Measurements from ENCODE around the gene SF3A2.

Gene SF3A2

GRCh38 chr19:2243274-2244124 lies 6.9 kb downstream of the SF3A2 start:
- no peak for DNase-seq

- no peak for DNase-seq
Observed at GRCh38 chr19:2244125-2244411, 7.4 kb downstream of the SF3A2 start.

DNA sequence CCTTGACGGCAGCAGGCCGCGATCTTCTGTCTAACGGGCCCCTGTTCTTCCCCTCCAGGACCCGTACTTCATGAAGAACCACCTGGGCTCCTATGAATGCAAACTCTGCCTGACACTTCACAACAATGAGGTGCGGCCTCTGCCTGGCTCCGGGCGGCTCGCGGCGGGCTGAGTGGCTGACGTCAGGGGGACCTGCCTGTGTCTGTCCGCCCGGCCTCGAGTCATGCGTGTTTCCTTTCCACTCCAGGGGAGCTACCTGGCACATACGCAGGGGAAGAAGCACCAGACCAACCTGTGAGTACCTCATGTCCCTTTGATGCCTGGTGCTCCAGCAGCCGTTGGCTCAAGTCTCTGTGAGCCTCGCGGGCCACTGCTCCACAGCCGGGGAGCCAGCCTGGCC lies 7.9 kb downstream of the SF3A2 start:
- DNase-seq, result no peak

GRCh38 chr19:2245273-2245672 lies 8.6 kb downstream of the SF3A2 start:
- no peak for DNase-seq

- DNase-seq, result no peak
Observed at GRCh38 chr19:2246014-2246620, 9.5 kb downstream of the SF3A2 start.

- DNase-seq, result no peak
Observed at GRCh38 chr19:2246801-2247361, 10.3 kb downstream of the SF3A2 start.

DNA sequence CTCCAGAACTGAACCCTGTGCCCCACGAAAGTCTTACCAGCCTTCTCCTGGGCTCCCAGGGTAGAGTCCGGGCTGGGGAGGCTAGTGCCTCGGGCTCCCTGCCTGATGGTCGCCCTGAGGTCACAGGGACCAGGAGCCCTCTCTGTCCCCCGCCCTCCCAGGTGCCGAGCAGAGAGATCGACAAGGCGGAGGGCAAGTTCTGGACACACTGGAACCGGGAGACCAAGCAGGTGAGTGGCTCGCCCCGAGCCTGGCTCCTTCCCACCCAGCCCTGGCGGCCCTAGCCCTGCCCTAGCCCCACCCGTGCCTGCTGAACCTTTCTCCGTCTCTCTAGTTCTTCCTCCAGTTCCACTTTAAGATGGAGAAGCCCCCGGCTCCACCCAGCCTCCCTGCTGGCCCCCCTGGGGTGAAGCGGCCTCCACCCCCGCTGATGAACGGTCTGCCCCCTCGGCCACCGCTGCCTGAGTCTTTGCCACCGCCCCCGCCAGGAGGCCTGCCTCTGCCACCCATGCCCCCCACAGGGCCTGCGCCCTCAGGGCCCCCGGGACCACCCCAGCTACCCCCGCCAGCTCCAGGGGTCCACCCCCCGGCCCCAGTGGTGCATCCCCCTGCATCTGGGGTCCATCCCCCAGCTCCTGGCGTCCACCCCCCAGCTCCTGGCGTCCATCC lies 10.9 kb downstream of the SF3A2 start:
- no peak for DNase-seq

- DNase-seq, result peak; percentile 58
Observed at GRCh38 chr19:2248136-2249009, 11.7 kb downstream of the SF3A2 start.

GRCh38 chr19:2249010-2249866 lies 12.6 kb downstream of the SF3A2 start, which contains the start of gene AMH:
TSS of gene AMH (plus strand) at chr19:2249323. CDS start at chr19:2249333, 10 bp downstream.
- no peak for DNase-seq

DNA sequence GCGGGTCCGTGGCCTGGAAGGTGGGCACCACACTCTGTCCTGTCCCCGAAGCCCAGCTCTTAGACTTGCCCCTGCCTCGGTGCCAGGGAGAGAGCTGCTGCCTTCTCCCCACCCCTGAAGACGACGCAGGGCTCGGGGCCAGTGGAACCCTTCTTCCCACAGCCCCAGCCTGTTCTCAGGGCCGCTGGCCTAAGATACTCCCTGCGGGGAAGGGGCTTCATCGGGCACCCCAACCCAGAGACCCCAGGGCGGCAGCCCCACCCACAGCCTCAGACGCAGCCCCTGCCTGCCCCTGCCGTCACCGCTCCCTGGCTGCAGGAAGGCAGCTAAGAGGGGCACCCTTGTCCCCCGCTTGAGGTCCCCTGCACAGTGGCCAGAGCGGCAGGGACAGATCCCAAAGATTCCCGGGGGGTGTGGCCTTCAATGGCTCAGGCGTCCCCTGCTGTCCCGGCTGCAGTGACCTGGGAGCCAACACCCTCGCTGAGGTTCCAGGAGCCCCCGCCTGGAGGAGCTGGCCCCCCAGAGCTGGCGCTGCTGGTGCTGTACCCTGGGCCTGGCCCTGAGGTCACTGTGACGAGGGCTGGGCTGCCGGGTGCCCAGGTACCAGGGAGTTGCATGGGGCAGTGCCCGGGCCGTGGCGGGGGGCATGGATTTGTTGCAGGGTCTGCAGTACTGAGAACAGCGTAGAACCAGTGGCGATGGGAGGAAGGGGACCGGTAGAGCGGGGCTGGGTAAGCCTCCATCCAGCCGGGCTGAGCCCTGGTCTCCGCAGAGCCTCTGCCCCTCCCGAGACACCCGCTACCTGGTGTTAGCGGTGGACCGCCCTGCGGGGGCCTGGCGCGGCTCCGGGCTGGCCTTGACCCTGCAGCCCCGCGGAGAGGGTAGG lies 13.5 kb downstream of the SF3A2 start:
- DNase-seq, result no peak

GRCh38 chr19:2250766-2251105 lies 14.1 kb downstream of the SF3A2 start:
- DNase-seq, result no peak

DNA sequence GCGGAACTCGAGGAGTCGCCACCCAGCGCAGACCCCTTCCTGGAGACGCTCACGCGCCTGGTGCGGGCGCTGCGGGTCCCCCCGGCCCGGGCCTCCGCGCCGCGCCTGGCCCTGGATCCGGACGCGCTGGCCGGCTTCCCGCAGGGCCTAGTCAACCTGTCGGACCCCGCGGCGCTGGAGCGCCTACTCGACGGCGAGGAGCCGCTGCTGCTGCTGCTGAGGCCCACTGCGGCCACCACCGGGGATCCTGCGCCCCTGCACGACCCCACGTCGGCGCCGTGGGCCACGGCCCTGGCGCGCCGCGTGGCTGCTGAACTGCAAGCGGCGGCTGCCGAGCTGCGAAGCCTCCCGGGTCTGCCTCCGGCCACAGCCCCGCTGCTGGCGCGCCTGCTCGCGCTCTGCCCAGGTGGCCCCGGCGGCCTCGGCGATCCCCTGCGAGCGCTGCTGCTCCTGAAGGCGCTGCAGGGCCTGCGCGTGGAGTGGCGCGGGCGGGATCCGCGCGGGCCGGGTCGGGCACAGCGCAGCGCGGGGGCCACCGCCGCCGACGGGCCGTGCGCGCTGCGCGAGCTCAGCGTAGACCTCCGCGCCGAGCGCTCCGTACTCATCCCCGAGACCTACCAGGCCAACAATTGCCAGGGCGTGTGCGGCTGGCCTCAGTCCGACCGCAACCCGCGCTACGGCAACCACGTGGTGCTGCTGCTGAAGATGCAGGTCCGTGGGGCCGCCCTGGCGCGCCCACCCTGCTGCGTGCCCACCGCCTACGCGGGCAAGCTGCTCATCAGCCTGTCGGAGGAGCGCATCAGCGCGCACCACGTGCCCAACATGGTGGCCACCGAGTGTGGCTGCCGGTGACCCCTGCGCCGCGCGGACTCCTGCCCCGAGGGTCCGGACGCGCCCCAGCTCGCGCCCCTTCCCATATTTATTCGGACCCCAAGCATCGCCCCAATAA lies 14.8 kb downstream of the SF3A2 start:
- no peak for DNase-seq

DNA sequence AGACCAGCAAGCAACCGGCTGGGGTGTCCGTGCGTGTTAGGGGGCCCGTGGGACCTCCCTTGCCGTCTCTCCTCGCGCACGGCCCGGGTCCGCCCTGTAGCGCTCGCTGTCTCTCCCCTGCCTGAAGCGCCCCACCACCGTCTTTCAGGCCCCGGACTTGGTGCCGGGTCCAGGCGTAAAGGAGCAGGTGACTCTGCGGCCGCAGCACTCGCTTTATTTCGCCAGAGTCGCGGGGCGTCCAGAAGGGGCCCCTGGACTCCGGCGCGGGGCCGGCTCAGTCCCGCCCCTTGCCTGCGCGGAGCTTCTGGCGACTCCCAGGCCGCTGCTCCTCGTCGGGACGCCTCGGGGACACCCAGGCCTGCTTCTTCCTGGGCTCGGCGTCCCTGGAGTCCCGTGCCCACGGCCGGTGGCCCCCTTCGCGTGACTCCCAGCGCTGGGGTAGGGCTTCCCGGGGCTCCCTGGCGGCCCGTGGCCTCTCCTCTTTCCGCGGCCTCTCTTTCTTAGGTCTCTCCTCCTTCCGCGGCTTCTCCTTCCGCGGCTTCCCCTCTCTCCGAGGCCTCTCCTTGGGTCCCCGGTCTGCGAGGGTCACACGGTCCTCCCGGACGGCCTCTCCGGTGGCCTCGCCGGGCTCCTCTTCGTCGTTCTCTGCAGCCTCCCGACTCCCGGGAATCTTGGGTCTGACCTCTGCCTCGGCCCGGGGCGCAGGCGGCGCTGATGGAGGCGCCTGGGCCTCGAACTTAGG lies 15.6 kb downstream of the SF3A2 start:
- no peak for DNase-seq

DNA sequence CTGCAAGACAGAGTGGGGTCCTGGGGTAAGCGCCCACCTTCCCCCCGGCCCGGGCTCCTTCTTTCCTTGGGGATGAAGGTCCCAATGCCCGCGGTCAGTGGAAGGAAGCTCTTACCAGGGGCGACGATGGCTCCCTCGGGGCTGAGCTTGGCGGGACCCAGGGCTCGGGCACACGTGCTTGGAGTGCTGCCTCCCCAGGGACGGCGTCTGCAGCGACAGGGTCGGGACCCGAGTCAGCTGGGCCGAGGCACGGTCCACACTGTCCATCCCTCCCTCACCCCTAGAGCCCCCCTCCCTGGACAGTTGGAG lies 16.1 kb downstream of the SF3A2 start:
- no peak for DNase-seq

DNA sequence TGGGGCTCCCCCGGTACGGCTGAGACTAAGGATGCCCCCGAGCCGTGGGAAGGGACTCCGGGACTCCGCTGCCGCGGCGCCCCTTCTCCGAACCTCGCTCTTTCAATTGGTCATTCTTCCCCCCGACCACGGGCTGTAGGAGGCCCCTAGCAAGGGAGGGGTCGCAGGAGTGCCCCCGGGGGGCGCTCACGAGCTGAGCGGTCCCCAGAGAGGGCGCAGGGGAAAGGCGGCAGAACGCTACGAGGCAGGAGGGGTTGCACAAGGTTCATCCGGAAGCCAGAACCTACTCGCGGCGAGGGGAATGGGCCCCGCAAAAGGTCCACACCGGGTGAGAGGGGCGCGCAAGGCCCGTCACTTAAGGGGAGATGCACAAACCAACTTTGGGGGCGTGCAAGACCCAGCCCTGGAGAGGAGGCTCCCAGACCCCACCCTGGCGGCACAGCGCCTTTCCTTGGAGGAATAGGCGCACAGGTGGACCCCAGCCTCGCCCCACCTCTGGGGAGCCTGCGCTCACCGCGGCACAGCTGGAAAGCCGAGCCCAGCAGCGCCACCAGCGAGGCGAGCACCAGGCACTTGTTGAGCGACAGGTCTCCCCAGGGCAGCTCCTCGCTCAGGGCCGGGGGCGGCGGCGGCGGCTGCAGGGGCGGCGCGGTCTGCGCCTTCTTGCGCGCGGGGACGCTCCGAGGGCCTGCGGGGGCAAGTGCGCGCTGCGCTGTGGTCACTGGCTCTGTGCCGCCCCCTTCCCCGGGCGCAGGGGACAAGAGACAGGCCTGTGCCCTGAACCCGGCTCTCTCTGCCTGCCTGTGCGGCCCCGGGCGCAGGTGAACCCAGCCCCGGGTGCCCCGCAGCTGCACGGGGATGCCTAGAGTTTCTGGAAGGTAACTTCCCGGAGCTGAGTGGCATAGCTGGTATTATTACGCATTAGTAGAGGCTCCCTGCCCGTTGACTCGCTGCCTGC lies 16.8 kb downstream of the SF3A2 start:
- DNase-seq, result no peak

- no peak for DNase-seq
Observed at GRCh38 chr19:2254064-2254872, 17.6 kb downstream of the SF3A2 start.
